Stimulated activated naive CD8-positive, alpha-beta T cell treated with anti-CD3 and anti-CD28 coated beads, Interleukin-15, amount 100 ng/mL, for 72 hours (primary cell): ENCODE data around the gene DKKL1.
"Not testable (repeated sequence)": the region's sequence is repeated elsewhere in the genome, so short reads cannot be mapped to it uniquely, and the experiment has no call there.

ENCODE experiments used
- ATAC-seq: fragments of 150-1000 bp; cut with Tn5 transposase; 2 replicates; pipeline ENCODE4 v1.10.0; 2021; ENCODE audit warnings: mild to moderate bottlenecking, moderate library complexity
- DNase-seq, 2 donors: peaks; one replicate each; pipeline ENCODE4 v3.0.0; 2021 to 2022
- H3K27ac Mint-ChIP-seq, 2 donors: one replicate each; pipeline ENCODE4 v1.8.0; 2022; ENCODE audit warnings: mild to moderate bottlenecking in 2 of 2, mixed read lengths in 2 of 2, moderate library complexity in 2 of 2
- H3K27me3 Mint-ChIP-seq: one replicate; pipeline ENCODE4 v1.8.0; 2022; ENCODE audit warnings: mixed read lengths
- H3K4me1 Mint-ChIP-seq: one replicate; pipeline ENCODE4 v1.8.0; 2022; ENCODE audit warnings: mild to moderate bottlenecking, mixed read lengths
- H3K4me3 Mint-ChIP-seq, 2 donors: one replicate each; pipeline ENCODE4 v1.8.0; 2022; ENCODE audit warnings: mild to moderate bottlenecking in 2 of 2, mixed read lengths in 2 of 2, moderate library complexity in 1 of 2
- H3K9me3 Mint-ChIP-seq, 2 donors: one replicate each; pipeline ENCODE4 v1.8.0; 2022; ENCODE audit warnings: mixed read lengths in 2 of 2

DKKL1 gene

GRCh38 chr19:49366110-49366509 is 2.4 kb downstream of the DKKL1 start:
- no peak overlapping the region for H3K4me3 Mint-ChIP-seq
- H3K27ac Mint-ChIP-seq: no peak overlapping the region
- ATAC-seq: no peak
- DNase-seq: no peak
- H3K27me3 Mint-ChIP-seq: peaks cover 15% of the 10 kb centered on the region
- H3K4me1 Mint-ChIP-seq: no peaks in the 10 kb centered on the region
- peaks cover 0 to 14% of the 10 kb centered on the region in 2 donors for H3K9me3 Mint-ChIP-seq

DNA sequence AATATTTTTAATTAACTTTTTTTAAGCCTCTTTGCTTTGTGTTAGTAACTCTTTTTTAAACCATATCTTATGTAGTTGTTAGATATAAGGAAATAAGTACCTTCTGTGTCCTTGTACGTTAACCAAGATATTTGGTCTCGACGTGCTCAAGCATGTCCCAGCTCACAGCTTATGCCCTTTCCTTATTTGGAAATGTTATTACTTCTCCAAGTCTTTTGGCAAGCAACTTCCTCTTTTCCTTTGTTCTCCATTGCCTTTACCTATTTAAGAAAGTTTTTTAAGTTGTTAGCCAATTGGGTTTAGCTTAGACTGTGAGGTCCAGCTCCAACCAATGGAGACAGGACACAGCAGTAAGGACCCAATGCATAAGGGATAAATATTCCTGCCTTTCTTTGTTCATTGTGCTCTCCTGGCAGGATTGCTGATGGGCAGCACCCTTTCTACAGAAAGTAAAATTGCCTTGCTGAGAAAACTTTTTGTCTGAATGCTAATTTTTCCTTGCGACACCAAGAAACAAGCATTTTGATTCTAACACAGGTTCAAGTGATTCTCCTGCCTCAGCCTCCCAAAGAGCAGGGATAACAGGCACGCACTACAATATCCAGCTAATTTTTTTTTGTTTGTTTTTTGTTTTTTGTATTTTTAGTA is 5.2 kb downstream of the DKKL1 start:
- DNase-seq: no peak
- Mint-ChIP-seq H3K27ac (no peak overlapping the region), H3K27me3 (peaks cover 15% of the 10 kb centered on the region), H3K4me1 (no peaks in the 10 kb centered on the region), H3K4me3 (no peak overlapping the region), H3K9me3 (peaks cover 0 to 14% of the 10 kb centered on the region in 2 donors)
- no peak for ATAC-seq

DNA sequence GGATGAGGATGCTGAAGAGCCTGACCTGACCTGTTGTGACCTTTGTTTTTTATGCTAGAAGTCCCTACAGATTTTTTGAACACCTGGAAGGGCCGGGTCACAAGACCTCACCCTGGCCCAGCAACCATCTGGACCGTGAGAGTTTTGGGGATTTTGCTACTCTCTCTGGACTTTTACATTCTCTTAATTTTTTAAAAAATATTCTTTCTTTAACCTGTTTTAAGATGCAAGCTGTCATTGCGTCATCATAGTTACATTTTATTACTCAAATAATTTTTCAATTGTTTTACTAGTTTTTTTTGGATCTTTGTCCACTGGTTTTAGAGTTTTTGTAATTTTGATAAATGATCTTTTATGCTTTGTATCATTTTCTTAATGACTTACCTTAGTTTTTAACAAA is 7.5 kb downstream of the DKKL1 start:
- Mint-ChIP-seq H3K4me1 (no peaks in the 10 kb centered on the region), H3K9me3 (peaks cover 0 to 14% of the 10 kb centered on the region in 2 donors)

DNA sequence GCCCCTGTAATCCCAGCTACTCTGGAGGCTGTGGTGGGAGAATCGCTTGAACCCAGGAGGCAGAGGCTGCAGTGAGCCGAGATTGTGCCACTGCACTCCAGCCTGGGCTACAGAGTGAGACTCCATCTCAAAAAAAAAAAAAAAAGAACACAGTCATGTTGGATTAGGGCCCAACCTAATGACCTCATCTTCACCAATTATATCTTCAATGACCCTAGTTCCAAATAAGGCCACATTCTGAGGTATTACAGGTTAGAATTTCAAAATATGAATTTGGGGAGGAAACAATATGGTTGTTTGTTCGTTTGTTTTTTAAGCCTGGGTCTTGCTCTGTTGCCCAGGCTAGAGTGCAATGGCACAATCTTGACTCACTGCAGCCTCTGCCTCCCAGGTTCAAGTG is 9.5 kb downstream of the DKKL1 start:
- not testable (repeated sequence) for H3K27me3 Mint-ChIP-seq, ATAC-seq, H3K4me3 Mint-ChIP-seq, DNase-seq, H3K4me1 Mint-ChIP-seq, H3K27ac Mint-ChIP-seq
- peaks cover 0 to 14% of the 10 kb centered on the region in 2 donors for H3K9me3 Mint-ChIP-seq

More for the DNA sequence above, 7.5 kb downstream of the DKKL1 start:
- ATAC-seq (no peak), DNase-seq (no peak)
- Mint-ChIP-seq H3K4me3 (no peak overlapping the region), H3K27me3 (peaks cover 15% of the 10 kb centered on the region), H3K27ac (no peak overlapping the region)

GRCh38 chr19:49374665-49375434 is 11.2 kb downstream of the DKKL1 start:
- no peak for ATAC-seq
- H3K9me3 Mint-ChIP-seq: peaks cover 0 to 3% of the 10 kb centered on the region in 2 donors

DNA sequence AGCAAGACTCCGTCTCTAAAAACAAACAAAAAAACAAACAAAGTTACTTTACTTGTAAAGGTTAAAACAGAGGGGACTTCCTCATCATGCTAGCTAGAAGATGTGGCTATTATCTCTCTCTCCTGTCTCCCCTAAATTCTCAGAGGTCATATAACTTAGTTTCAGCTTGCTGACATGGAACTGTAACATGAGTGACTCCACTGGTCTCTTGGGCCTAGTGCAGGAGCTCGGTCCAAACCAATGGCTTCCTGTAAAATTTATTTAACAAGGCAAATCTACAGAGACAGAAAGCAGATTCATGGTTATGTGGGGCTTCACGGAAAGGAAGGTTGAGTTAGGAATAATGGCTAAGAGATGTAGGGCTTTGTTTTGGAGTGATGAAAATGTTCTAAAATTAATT is 14.8 kb downstream of the DKKL1 start:
- Mint-ChIP-seq H3K27me3 (no peaks in the 10 kb centered on the region), H3K9me3 (no peaks in the 10 kb centered on the region), H3K27ac (no peak overlapping the region), H3K4me1 (no peaks in the 10 kb centered on the region), H3K4me3 (no peak overlapping the region)
- ATAC-seq (no peak), DNase-seq (no peak)

More at GRCh38 chr19:49374665-49375434, 11.2 kb downstream of the DKKL1 start:
- no peak overlapping the region for H3K27ac Mint-ChIP-seq
- H3K27me3 Mint-ChIP-seq: no peaks in the 10 kb centered on the region
- no peak for DNase-seq
- no peaks in the 10 kb centered on the region for H3K4me1 Mint-ChIP-seq
- H3K4me3 Mint-ChIP-seq: no peak overlapping the region

DNA sequence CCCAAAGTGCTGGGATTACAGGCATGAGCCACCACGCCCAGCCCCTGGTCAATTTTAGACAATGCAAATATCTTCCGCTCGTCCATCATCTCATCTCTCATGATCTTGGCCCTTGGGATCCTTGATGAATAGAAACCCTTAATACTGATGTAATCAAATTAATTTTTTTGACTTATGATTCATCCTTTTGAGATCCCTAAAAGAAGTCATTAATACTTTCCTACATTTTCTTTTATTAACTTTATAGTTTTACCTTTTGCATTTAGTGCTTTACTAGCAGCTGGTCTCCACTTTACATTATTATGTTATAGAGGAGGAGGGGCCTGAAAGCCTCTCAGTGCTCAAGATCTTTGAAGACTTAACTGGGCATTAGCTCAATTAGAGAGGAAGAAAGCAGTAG is 16.7 kb downstream of the DKKL1 start:
- H3K27me3 Mint-ChIP-seq: no peaks in the 10 kb centered on the region
- H3K4me1 Mint-ChIP-seq: no peaks in the 10 kb centered on the region
- DNase-seq (no peak), ATAC-seq (no peak)
- no peak overlapping the region for H3K27ac Mint-ChIP-seq
- no peak overlapping the region for H3K4me3 Mint-ChIP-seq
- no peaks in the 10 kb centered on the region for H3K9me3 Mint-ChIP-seq

DNA sequence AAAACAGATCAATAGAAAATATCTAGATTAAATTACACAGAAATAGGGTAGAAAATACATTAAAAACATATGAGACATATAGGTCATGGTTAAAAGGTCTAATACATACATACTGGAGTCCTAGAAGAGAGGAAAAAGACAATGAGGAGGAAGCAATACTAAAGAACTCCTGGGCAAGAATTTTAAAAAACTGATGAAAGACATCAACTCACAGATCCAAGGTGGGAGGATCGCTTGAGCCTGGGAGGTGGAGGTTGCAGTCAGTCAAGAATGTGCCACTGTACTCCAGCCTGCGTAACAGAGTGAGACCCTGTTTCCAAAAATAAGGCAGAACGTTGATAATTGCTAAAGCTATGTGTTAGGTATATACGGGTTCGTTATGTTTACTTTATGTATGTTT is 19.0 kb downstream of the DKKL1 start:
- peaks cover 5% of the 10 kb centered on the region for H3K4me1 Mint-ChIP-seq
- ATAC-seq: no peak
- DNase-seq: no peak
- no peaks in the 10 kb centered on the region for H3K27me3 Mint-ChIP-seq
- H3K9me3 Mint-ChIP-seq: no peaks in the 10 kb centered on the region
- no peak overlapping the region for H3K4me3 Mint-ChIP-seq
- H3K27ac Mint-ChIP-seq: no peak overlapping the region

GRCh38 chr19:49383599-49383998 is 19.9 kb downstream of the DKKL1 start:
- no peak for ATAC-seq
- H3K9me3 Mint-ChIP-seq: no peaks in the 10 kb centered on the region
- H3K4me3 Mint-ChIP-seq: no peak overlapping the region
- no peaks in the 10 kb centered on the region for H3K27me3 Mint-ChIP-seq
- no peak overlapping the region for H3K27ac Mint-ChIP-seq
- H3K4me1 Mint-ChIP-seq: peaks cover 11% of the 10 kb centered on the region
- no peak for DNase-seq

GRCh38 chr19:49387936-49388372 is 24.3 kb downstream of the DKKL1 start, which contains the start of gene KASH5:
KASH5 (plus strand) TSS chr19:49388249; CDS start chr19:49390884, 2,635 bp downstream.
- Mint-ChIP-seq H3K4me1 (peaks cover 20% of the 10 kb centered on the region), H3K27me3 (peaks cover 8% of the 10 kb centered on the region), H3K27ac (peak within 1 kb of the TSS; percentile 80 to 88), H3K9me3 (no peaks in the 10 kb centered on the region), H3K4me3 (peak within 1 kb of the TSS; percentile 44 to 66)
- ATAC-seq (peak; percentile 68), DNase-seq (peak; percentile 66 to 91)

- Mint-ChIP-seq H3K27me3 (peaks cover 8% of the 10 kb centered on the region), H3K4me1 (peaks cover 20% of the 10 kb centered on the region), H3K4me3 (no peak overlapping the region), H3K9me3 (no peaks in the 10 kb centered on the region), H3K27ac (no peak overlapping the region)
- DNase-seq (no peak), ATAC-seq (no peak)
Measured at GRCh38 chr19:49389406-49389805, 25.7 kb downstream of the DKKL1 start.

DNA sequence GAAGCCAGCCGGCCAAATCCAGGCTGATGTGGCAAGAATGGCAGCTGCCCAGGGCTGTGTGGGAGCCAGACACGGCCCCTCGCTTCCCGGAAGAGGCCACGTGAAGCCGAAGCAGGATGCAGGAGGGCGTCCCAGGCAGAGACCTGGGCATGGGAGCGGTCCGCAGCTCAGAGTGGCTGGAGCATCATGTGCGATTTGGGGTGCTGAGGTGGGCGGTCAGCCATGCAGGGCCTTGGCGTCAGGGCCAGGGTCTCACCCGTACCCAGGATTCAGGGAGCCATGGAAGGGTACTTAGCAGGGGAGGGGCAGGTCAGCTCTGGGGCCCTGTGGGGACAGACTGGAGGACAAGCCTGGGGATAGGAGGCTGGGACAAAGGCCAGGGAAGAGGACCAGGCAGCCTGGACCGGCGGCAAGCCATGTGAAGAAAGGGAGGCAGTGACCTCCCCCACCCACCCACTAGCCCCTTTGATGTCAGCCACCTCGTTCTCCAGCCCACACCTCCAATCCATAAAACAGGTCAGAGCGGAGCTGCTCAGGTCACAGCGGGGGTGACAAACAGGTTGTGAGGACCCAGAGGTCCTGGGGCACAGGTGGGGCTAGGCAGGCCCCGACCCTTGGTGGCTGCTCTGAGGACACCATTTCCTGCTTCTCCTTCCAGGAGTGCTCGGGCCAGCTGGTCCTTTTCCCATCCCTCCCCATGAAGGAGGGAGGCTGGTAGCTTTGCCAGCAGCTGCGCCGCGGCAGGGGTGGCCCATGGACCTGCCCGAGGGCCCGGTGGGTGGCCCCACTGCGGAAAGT is 26.7 kb downstream of the DKKL1 start:
- DNase-seq: no peak
- Mint-ChIP-seq H3K4me1 (peaks cover 20% of the 10 kb centered on the region), H3K9me3 (no peaks in the 10 kb centered on the region), H3K4me3 (no peak overlapping the region), H3K27me3 (peaks cover 8% of the 10 kb centered on the region), H3K27ac (no peak overlapping the region)
- no peak for ATAC-seq

- DNase-seq (no peak), ATAC-seq (no peak)
- no peak overlapping the region for H3K27ac Mint-ChIP-seq
- H3K9me3 Mint-ChIP-seq: no peaks in the 10 kb centered on the region
- H3K27me3 Mint-ChIP-seq: peaks cover 8% of the 10 kb centered on the region
- no peak overlapping the region for H3K4me3 Mint-ChIP-seq
- peaks cover 20% of the 10 kb centered on the region for H3K4me1 Mint-ChIP-seq
Measured at GRCh38 chr19:49390929-49391359, 27.3 kb downstream of the DKKL1 start.

- H3K4me3 Mint-ChIP-seq: no peak overlapping the region
- ATAC-seq (peak; percentile 90), DNase-seq (peak; percentile 71 to 78)
- H3K27me3 Mint-ChIP-seq: peaks cover 8% of the 10 kb centered on the region
- H3K4me1 Mint-ChIP-seq: peaks cover 20% of the 10 kb centered on the region
- no peaks in the 10 kb centered on the region for H3K9me3 Mint-ChIP-seq
- no peak overlapping the region for H3K27ac Mint-ChIP-seq
Measured at GRCh38 chr19:49391581-49392399, 28.1 kb downstream of the DKKL1 start.

- H3K27me3 Mint-ChIP-seq: peaks cover 8% of the 10 kb centered on the region
- ATAC-seq: no peak
- H3K4me3 Mint-ChIP-seq: no peak overlapping the region
- H3K9me3 Mint-ChIP-seq: no peaks in the 10 kb centered on the region
- DNase-seq: no peak
- no peak overlapping the region for H3K27ac Mint-ChIP-seq
- H3K4me1 Mint-ChIP-seq: peaks cover 20% of the 10 kb centered on the region
Measured at GRCh38 chr19:49393881-49394280, 30.2 kb downstream of the DKKL1 start.
